ENCODE results near the gene UBE2H. TPM values are rescaled to one million over a fixed set of nuclear protein-coding genes. Genes with fewer than 3 reads are reported as not detected.

Gene UBE2H
- total RNA-seq, 6 donors from 2014 or later: 60.5 to 138 (median 65.4) TPM

DNA sequence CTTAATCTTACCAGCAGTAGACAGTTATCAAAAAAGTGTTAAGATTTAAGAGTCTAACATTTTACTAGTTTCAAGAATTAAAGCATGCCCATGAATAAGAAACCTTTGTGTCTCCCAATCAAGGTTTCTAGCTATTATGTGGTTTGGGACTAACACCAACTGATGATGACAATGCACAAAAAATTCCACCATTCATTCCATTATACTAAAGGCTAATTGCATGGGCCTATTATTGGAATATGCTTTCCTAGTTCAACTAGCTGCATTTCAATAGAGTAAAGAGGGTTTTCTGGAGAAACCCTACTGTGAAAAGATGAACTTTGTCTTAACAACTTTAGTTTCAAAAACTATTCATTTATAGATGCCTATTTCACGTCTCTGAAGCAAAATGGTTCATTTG, 44.6 kb downstream of the UBE2H start:
- Histone ChIP-seq H3K4me1 (peaks cover 0 to 18% (median 16%) of the 10 kb centered on the region in 4 donors), H3K27me3 (no peaks in the 10 kb centered on the region), H3K9me3 (no peaks in the 10 kb centered on the region), H3K36me3 (peaks cover 0 to 6% (median 0%) of the 10 kb centered on the region in 4 donors), H3K27ac (no peak overlapping the region), H3K4me3 (no peak overlapping the region)
- WGBS, 2 donors: 77 to 96% methylated on average over 1 of the region's 1 CpG
- no peak for ATAC-seq (ENCODE audit: low FRiP score in 2 of 2)
- no peak for DNase-seq
- no peak for TF ChIP-seq POLR2AphosphoS5 (IDR thresholded peaks at IDR 0.05)
- TF ChIP-seq EP300 (IDR thresholded peaks at IDR 0.05): no peak
- TF ChIP-seq POLR2A (IDR thresholded peaks at IDR 0.05): no peak
- TF ChIP-seq, protein P1, sequence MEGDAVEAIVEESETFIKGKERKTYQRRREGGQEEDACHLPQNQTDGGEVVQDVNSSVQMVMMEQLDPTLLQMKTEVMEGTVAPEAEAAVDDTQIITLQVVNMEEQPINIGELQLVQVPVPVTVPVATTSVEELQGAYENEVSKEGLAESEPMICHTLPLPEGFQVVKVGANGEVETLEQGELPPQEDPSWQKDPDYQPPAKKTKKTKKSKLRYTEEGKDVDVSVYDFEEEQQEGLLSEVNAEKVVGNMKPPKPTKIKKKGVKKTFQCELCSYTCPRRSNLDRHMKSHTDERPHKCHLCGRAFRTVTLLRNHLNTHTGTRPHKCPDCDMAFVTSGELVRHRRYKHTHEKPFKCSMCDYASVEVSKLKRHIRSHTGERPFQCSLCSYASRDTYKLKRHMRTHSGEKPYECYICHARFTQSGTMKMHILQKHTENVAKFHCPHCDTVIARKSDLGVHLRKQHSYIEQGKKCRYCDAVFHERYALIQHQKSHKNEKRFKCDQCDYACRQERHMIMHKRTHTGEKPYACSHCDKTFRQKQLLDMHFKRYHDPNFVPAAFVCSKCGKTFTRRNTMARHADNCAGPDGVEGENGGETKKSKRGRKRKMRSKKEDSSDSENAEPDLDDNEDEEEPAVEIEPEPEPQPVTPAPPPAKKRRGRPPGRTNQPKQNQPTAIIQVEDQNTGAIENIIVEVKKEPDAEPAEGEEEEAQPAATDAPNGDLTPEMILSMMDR (IDR thresholded peaks at IDR 0.05): no peak

DNA sequence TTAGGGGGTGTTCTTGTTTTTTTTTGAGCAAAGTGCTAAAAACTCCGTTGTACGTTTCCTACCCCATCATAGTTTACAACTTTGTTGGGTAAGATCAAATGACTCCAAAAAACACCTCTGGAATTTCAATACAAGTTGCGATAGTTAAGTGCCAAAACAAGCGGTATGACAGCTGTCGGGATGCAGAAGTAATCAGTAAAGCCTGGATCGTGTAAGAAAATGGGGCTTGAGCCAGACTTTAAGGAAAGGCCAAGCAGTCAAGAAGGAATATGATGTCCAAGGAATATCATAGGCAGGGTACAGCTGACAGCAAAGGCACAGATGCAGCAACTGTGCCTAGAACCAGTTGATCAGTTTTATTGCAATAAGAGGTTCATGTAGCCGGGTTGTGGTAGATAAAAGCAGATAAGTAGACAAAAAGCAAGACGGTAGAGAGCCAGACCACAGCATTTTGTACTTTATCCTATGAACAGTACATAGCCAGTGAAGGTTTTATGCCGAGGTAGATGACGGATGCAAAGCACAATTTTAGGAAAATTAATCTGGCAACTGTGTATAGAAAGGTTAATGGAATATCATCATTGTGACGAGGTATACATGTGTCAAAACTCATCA, 45.5 kb downstream of the UBE2H start:
- Histone ChIP-seq H3K27ac (peak overlapping the region in 1 of 4 donors; percentile 44), H3K36me3 (peaks cover 0 to 6% (median 0%) of the 10 kb centered on the region in 4 donors), H3K27me3 (no peaks in the 10 kb centered on the region), H3K9me3 (no peaks in the 10 kb centered on the region), H3K4me3 (no peak overlapping the region), H3K4me1 (peaks cover 0 to 18% (median 16%) of the 10 kb centered on the region in 4 donors)
- 84 to 85% methylated on average over 11 of the region's 11 CpGs for WGBS, 2 donors
- DNase-seq: no peak
- no peak for ATAC-seq (ENCODE audit: low FRiP score in 2 of 2)
- TF ChIP-seq, protein P1 (IDR thresholded peaks at IDR 0.05): no peak
- TF ChIP-seq POLR2AphosphoS5 (IDR thresholded peaks at IDR 0.05) (no peak), EP300 (IDR thresholded peaks at IDR 0.05) (no peak), POLR2A (IDR thresholded peaks at IDR 0.05) (no peak)

DNA sequence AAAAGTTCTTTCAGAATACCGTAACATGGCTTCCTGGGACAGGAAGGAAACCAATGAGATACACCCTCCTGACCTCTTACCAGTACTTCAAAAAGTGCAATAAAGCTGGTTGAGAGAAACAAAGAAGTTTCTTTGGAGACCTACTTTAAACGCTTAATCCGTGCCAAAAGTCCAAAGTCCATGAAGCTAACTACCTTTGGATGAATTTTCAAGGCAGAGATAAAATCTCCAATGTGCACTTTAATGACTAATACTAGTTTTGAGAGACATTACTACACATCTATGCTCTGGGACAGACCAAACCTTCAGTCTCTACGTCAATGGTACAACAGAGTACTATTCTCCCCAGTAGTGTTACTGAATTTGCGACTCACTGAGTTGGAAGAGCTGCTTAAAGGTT, 46.1 kb downstream of the UBE2H start:
- Histone ChIP-seq H3K4me1 (peaks cover 0 to 18% (median 16%) of the 10 kb centered on the region in 4 donors), H3K9me3 (no peaks in the 10 kb centered on the region), H3K27ac (peak overlapping the region in 1 of 4 donors; percentile 44), H3K36me3 (peaks cover 0 to 7% (median 0%) of the 10 kb centered on the region in 4 donors), H3K27me3 (no peaks in the 10 kb centered on the region), H3K4me3 (no peak overlapping the region)
- TF ChIP-seq POLR2A (IDR thresholded peaks at IDR 0.05) (no peak), EP300 (IDR thresholded peaks at IDR 0.05) (no peak), POLR2AphosphoS5 (IDR thresholded peaks at IDR 0.05) (no peak)
- TF ChIP-seq, protein P1 (IDR thresholded peaks at IDR 0.05): no peak
- ATAC-seq (ENCODE audit: low FRiP score in 2 of 2): no peak
- 71 to 77% methylated on average over 5 of the region's 5 CpGs for WGBS, 2 donors
- no peak for DNase-seq

DNA sequence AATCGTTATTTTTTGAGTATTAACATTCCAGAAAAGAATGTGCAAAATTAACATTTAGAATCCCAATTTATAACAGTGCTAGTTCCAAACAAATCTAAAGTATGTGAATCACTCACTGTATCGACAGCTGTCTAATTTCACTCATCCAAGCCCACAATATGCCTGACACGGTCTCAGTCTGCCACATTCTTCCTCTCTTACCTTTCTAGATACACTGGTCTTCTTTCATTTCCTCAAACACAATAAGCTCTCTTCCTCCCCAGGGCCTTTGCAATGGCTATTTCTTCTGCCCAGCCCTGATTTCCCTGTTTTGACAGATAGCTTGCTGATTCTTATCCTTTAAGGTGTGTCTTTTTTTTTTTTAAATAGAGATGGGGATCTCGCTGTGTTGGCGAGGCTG, 48.8 kb downstream of the UBE2H start:
- Histone ChIP-seq H3K27ac (no peak overlapping the region), H3K27me3 (no peaks in the 10 kb centered on the region), H3K9me3 (no peaks in the 10 kb centered on the region), H3K4me3 (no peak overlapping the region), H3K4me1 (peaks cover 0 to 23% (median 19%) of the 10 kb centered on the region in 4 donors), H3K36me3 (peaks cover 0 to 12% (median 1%) of the 10 kb centered on the region in 4 donors)
- no peak for ATAC-seq (ENCODE audit: low FRiP score in 2 of 2)
- 78 to 80% methylated on average over 5 of the region's 5 CpGs for WGBS, 2 donors
- DNase-seq: no peak
- TF ChIP-seq EP300 (IDR thresholded peaks at IDR 0.05) (no peak), POLR2A (IDR thresholded peaks at IDR 0.05) (no peak), POLR2AphosphoS5 (IDR thresholded peaks at IDR 0.05) (no peak)

DNA sequence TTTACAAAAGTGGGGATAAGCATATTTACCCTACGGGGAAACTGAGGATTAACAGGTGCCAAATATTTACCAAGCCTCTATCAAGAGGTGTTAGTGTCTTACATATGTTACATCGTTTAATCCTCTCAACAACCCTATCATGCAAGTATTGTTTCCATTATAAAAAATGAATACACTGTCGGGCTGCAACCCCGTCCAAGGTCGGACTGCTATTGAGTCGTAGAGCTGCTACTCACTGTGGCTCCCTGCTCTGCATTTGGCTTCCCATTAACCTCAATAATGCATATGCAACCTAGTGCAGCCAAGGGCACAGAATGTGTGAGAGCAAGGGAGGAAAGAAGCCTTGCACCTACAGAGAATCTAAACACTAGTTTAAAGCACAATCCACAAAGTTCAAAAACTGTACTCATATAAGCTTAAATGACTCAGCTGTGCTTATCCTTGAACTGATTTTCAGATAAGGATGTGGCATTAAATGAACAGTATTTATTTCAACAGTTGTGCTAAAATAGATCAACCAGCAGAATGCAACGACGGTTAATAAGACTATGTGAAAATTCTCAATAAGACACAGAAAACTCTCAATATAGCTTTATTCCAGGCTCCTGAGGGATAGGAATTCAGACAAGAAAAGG, 49.9 kb downstream of the UBE2H start:
- Histone ChIP-seq H3K27ac (no peak overlapping the region), H3K4me1 (peaks cover 0 to 29% (median 20%) of the 10 kb centered on the region in 4 donors), H3K27me3 (no peaks in the 10 kb centered on the region), H3K4me3 (no peak overlapping the region), H3K36me3 (peaks cover 0 to 12% (median 1%) of the 10 kb centered on the region in 4 donors), H3K9me3 (no peaks in the 10 kb centered on the region)
- DNase-seq (no peak), ATAC-seq (ENCODE audit: low FRiP score in 2 of 2) (no peak)
- TF ChIP-seq POLR2A (IDR thresholded peaks at IDR 0.05) (no peak), EP300 (IDR thresholded peaks at IDR 0.05) (no peak), POLR2AphosphoS5 (IDR thresholded peaks at IDR 0.05) (no peak)
- TF ChIP-seq, protein P1 (IDR thresholded peaks at IDR 0.05): no peak
- WGBS, 2 donors: 89 to 95% methylated on average over 8 of the region's 8 CpGs

Measured in upper lobe of left lung (tissue), 6 donors.